Islet of Langerhans (tissue), 1 donor: ENCODE data around the gene OR10AG1.

Source experiments
- FAIRE-seq: peaks from one replicate; lab custom pipeline; 2011; peaks lifted over from hg19 to GRCh38; lab: Jason Lieb, UNC

The OR10AG1 gene, protein sequence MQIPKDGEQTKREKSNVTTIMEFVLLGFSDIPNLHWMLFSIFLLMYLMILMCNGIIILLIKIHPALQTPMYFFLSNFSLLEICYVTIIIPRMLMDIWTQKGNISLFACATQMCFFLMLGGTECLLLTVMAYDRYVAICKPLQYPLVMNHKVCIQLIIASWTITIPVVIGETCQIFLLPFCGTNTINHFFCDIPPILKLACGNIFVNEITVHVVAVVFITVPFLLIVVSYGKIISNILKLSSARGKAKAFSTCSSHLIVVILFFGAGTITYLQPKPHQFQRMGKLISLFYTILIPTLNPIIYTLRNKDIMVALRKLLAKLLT

DNA sequence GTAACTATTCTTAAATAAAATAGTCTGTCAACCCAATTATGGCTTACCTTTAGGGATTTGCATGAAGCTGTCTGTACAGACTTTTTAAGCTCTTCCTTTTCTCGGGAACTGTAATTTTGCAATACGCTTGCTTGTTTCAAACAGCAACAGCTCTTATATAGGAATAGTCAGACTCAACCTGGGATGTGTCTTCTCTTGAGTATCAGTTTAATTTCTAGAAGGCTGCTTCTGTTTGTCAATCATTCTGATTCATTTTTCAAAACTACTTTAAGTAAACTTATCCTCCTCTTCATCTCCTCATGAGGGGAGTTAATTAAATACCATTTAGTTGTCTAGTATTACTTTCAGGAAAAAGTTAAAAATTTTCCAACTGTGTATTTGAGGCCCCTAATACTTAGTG, at the start of gene OR10AG1:
OR10AG1 (minus strand) TSS at position 101 of the 400 bp plus-strand sequence; CDS start at position 63, 38 bp downstream.
- FAIRE-seq = no peak

DNA sequence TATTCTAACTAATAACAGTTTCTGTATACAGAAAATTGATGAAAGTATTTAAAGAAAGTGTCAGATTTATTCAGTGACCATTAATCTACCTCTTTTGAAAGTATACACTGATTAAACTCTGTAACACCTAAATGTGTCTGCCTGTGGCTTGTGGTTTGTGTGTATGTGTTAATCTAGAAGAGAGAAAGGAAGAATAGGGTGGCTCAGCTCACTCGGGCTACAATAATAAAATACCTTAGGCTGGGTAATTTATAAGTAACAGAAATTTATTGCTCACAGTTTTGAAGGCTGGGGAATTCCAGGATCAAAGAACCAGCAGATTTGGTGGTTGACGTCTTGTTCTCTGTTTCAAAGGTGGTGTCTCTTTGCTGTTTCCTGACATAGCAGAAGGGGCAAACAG, 44.1 kb upstream of the OR10AG1 start:
- FAIRE-seq = no peak

DNA sequence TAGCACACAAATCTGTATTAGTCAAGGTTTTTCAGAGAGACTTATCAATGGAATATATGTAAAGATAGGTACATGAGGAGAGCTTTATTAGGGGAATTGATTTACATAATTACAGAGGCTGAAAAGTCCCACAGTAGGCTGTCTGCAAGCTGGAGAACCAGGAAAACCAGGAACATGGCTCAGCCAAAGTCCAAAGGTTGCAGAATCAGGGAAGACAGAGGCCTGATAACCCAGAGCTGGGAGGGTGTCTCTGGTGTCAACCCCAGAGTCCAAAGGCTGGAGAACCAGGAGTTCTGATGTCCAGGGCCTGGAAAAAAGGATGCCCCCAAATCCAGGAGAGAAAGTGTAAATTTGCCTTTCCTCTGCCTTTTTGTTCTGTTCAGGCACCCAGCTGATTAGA, 41.0 kb upstream of the OR10AG1 start:
- FAIRE-seq = no peak

DNA sequence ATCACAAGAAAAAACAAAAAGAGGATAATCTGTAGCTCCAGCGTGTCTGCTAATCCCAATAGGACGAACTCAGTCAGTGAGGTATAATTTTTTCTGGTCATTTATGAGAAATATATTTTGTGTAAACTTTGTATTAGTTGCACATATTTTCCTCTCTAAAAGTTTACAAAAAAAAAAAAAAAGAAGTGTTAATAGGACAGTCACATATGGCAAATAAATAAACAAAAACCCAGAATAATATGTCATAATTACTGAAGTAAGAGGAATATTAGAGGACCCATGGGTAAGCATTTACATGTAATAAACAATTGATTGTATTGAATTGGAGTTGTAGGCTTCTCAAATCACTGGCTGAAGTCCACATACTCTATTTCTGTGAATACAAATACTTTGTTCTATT, 24.8 kb upstream of the OR10AG1 start, which contains the start of gene OR5F1:
OR5F1 (minus strand) TSS at position 101 of the 400 bp plus-strand sequence; CDS start at position 101, 0 bp downstream.
- no peak for FAIRE-seq

DNA sequence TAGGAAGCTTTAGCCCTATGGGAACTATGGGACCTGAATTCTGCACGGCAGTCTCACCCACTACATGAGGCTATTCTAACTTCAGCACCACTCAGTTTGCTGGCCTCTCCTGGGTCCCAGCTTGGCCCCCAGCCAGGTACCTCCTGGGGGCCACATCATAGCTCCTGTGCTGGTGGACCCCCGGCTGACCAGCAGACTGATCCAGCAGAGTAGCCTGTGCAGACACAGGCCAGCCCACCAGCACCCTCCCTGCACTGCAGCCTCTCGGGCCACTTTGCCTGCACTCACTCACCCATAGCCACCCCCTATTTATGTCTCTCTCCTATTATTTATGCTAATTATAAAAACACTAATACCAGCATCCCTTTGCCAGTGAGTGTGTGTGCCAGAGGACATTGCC, 1.2 kb upstream of the OR10AG1 start:
- FAIRE-seq = no peak

DNA sequence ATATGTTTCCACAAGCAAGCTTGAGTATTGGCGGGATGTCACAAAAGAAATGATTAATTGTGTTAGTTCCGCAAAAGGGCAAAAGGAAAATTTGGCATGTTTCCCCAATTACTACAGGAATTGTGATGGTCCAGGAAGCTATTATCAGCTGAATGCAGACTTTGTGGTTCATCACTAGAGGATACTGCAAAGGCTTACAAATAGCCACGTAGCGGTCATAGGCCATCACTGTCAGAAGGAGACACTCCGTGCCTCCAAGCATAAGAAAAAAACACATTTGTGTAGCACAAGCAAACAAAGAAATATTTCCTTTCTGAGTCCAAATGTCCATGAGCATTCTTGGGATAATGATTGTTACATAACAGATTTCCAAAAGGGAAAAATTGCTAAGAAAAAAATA, 1.8 kb downstream of the OR10AG1 start:
- FAIRE-seq = no peak

DNA sequence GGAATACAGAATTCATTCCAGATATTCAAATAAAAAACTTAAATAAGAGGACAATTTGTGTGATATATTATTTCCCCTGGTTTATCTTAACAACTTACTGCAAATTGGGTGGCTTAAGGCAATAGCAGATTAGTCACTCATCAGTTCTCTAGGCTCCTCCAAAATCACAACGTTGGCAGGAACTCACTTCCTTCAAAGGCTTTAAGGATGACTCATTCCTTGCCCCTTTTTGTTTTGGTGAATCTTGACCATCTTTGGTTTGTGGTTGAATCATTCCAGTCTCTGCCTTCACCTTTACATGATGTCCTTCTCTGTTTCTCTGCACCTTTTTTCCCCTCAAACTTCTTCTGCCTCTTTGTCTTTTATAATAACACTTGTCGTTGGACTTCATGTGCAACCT, 3.4 kb downstream of the OR10AG1 start:
- no peak for FAIRE-seq

DNA sequence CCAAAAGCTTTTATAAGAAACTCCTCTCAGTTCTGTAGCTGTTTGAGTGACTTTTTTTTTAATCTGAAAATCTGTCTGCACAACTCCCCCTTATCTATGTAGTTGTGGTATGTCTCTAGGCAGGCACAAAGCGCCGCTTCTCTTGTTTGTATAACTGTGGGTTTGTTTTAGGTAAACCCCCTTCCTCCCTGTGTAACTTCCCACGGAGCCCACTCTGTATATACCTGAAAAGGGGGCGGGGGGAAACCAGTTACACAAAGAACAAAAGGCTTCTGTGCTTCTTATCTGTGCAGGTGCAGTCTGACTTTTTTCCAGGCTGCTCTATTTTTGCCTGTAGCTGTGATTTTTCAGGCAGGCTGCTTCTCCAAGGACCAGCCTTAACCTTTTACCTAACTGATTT, 13.2 kb downstream of the OR10AG1 start:
- no peak for FAIRE-seq

DNA sequence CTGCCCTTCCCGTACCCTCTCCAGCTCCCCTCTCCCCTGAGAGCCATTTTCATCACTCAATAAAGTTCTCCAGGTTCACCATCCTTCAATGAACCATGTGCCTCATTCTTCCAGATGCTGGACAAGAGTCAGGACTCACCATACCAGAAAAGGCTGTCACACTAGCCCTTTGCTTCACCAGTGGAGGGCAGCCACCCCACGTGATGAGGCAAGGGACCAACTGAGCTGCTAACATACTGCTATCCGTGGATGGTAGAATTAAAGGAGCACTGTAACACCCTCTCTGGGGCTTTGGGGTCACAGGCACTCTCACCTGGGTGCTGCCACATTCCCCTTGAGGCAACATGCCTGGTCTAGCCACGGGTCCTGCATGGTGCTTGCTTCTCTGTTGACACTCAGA, 20.4 kb downstream of the OR10AG1 start:
- no peak for FAIRE-seq

DNA sequence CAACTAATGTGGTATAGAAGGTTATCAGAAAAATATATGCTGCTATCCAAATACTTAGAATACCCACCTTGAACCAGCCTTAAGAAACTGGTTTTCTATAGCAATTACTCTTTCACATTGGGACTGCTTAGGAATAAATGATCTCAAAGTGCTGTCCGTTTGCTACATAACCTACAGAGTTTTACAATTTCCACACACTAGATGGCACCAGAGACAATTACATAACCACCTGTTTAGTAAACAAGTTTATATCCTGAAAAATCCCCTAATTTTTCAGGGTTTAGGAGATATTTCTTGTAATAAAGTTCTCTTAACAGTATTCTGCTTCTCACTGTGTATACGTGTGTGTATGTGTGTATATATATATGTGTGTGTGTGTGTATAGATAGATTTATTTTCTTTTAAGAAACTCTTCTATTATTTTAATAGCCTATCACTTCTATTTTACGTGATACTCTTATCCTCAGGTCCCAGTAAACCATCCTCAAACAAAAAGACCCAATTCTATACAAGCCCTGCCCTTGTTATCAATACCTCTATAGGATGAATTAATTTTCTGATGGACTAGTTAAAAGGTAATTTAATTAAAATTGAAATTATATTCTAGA, 26.9 kb downstream of the OR10AG1 start:
- FAIRE-seq = peak; percentile 94

DNA sequence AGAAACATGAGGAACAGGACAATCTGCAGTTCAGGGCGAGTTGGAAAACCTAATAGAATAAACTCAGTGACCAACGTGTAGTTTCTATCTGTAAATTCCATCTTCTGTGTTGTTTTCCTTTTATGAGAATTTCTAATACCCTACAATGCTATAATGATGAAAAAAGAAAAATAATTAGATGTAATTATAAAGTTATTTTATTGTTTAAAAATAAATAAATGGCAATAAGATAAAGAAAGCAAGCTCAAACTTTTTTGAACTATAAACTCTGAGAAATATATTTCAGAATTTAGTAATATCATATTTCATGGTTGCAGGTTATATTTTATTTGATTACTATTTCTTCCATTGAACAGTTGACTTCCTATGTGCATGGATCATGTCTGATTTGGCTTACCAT, 33.4 kb downstream of the OR10AG1 start, which contains the start of gene OR5I1:
OR5I1 (minus strand) TSS at position 101 of the 400 bp plus-strand sequence; CDS start at position 101, 0 bp downstream.
- FAIRE-seq = no peak

DNA sequence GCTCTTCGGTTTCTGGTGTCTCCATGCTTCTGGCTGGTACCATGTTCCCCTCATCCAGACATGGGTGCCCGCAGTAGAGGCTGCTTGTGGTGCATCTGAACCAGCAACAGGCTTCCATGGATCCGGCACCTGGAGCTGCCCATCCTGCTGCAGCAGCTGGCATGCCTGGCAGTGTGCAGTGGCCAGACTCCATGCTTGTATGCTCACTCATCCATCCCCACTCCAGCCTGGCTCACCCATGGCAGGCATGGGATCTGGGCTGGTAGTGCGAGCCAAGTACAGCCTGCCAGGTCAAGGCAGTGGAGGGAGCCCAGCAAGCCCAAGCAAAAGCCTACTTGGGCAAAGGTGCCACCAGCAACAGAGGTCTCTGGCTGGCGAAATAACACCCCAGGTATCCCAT, 49.2 kb downstream of the OR10AG1 start:
- no peak for FAIRE-seq
